IMR-90 (cell line): Measurements from ENCODE around the gene FER1L5. TPM values are rescaled to one million over a fixed set of nuclear protein-coding genes. Genes with fewer than 3 reads are reported as not detected.

ENCODE experiments used
- ATAC-seq: fragments of 200-7000 bp; cut with Tn5 transposase; 2 replicates; pipeline ENCODE4 v1.9.1; 2020; ENCODE audit warnings: low read depth, mild to moderate bottlenecking, moderate library complexity
- BruUV-seq: library from RNA; stranded (reverse); fragments of 400-500 nt; replicated peaks from 2 replicates; lab custom pipeline; 2021; lab: Mats Ljungman, UMichigan
- CTCF ChIA-PET: fragments of 300-600 bp; formaldehyde crosslinking; extraction: SDS; loops from one replicate; lab custom pipeline; 2021; ENCODE audit warnings: antibody characterized with exemption; lab: Yijun Ruan, JAX
- POLR2A ChIA-PET: fragments of 300-600 bp; sonication (Branson Sonifier 250); formaldehyde crosslinking; loops from one replicate; lab custom pipeline; 2022; ENCODE audit warnings: antibody characterized with exemption; ENCODE audit not compliant: unreplicated experiment; lab: Charles Lee
- DNase-seq: peaks from one replicate; pipeline ENCODE4 v3.0.0; 2013
- H2AFZ ChIP-seq: replicated peaks from 2 replicates; pipeline ENCODE3; 2013; ENCODE audit warnings: low read length, mild to moderate bottlenecking; ENCODE audit not compliant: poor library complexity
- H2AK5ac ChIP-seq: 2 replicates; pipeline ENCODE4 v1.6.1; 2013; ENCODE audit warnings: low read depth, low read length, inconsistent platforms
- H2AK9ac ChIP-seq: replicated peaks from 2 replicates; pipeline ENCODE3; 2013; ENCODE audit warnings: mild to moderate bottlenecking, low read depth, low read length, moderate library complexity; ENCODE audit not compliant: poor library complexity
- H2BK120ac ChIP-seq: 2 replicates; pipeline ENCODE4 v1.6.1; 2013; ENCODE audit warnings: low read depth, low read length, inconsistent platforms
- H2BK15ac ChIP-seq: 3 replicates; pipeline ENCODE4 v1.6.1; 2013; ENCODE audit warnings: low read depth, low read length, inconsistent platforms
- H2BK20ac ChIP-seq: 2 replicates; pipeline ENCODE4 v1.6.1; 2013; ENCODE audit warnings: low read depth, mild to moderate bottlenecking, inconsistent platforms, low read length, moderate library complexity
- H2BK5ac ChIP-seq: 2 replicates; pipeline ENCODE4 v1.6.1; 2013; ENCODE audit warnings: mild to moderate bottlenecking, low read depth, low read length, inconsistent platforms; ENCODE audit not compliant: poor library complexity, severe bottlenecking
- H3K14ac ChIP-seq: replicated peaks from 2 replicates; pipeline ENCODE4 v1.6.1; 2013; ENCODE audit warnings: low read depth, low read length, inconsistent platforms
- H3K18ac ChIP-seq: 2 replicates; pipeline ENCODE4 v1.6.1; 2013; ENCODE audit warnings: low read depth, low read length, control low read depth
- H3K23ac ChIP-seq: 2 replicates; pipeline ENCODE4 v1.6.1; 2013; ENCODE audit warnings: low read depth, low read length, inconsistent platforms
- H3K27ac ChIP-seq: 2 replicates; pipeline ENCODE4 v1.5.1; 2013; ENCODE audit warnings: mild to moderate bottlenecking, control low read depth, low read length; ENCODE audit not compliant: insufficient read depth
- H3K27me3 ChIP-seq: 2 replicates; pipeline ENCODE4 v1.6.1; 2013; ENCODE audit warnings: low read length; ENCODE audit not compliant: control insufficient read depth, insufficient read depth
- H3K36me3 ChIP-seq: 2 replicates; pipeline ENCODE4 v1.6.1; 2013; ENCODE audit warnings: low read length, mixed read lengths; ENCODE audit not compliant: control insufficient read depth, insufficient read depth
- H3K4ac ChIP-seq: 2 replicates; pipeline ENCODE4 v1.6.1; 2013; ENCODE audit warnings: low read depth, low read length, inconsistent platforms
- H3K4me1 ChIP-seq: 2 replicates; pipeline ENCODE4 v1.6.1; 2013; ENCODE audit warnings: low read length, mixed read lengths; ENCODE audit not compliant: control insufficient read depth, insufficient read depth
- H3K4me2 ChIP-seq: 2 replicates; pipeline ENCODE4 v1.6.1; 2013; ENCODE audit warnings: low read depth, mild to moderate bottlenecking, control low read depth, low read length, moderate library complexity
- H3K4me3 ChIP-seq: 2 replicates; pipeline ENCODE4 v1.5.1; 2013; ENCODE audit warnings: low read depth, mild to moderate bottlenecking, control low read depth, low read length, moderate library complexity; ENCODE audit not compliant: insufficient read depth
- H3K56ac ChIP-seq: 2 replicates; pipeline ENCODE4 v1.6.1; 2013; ENCODE audit warnings: low read length, inconsistent platforms; ENCODE audit not compliant: insufficient read depth; ENCODE audit errors: extremely low read depth
- H3K79me1 ChIP-seq, 2 experiments: 2 replicates each; pipeline ENCODE4 v1.6.1; 2013; ENCODE audit warnings: low read length in 2 of 2, inconsistent platforms in 1 of 2, low read depth in 1 of 2
- H3K9ac ChIP-seq: 2 replicates; pipeline ENCODE4 v1.6.1; 2013; ENCODE audit warnings: low read depth, low read length, control low read depth
- H3K9me1 ChIP-seq: 2 replicates; pipeline ENCODE4 v1.6.1; 2013; ENCODE audit warnings: low read length, inconsistent platforms; ENCODE audit not compliant: insufficient read depth
- H3K9me3 ChIP-seq: 2 replicates; pipeline ENCODE4 v1.6.1; 2013; ENCODE audit warnings: low read length; ENCODE audit not compliant: control insufficient read depth, insufficient read depth
- H4K20me1 ChIP-seq: 2 replicates; pipeline ENCODE4 v1.6.1; 2013; ENCODE audit warnings: low read length, inconsistent platforms; ENCODE audit not compliant: insufficient read depth
- H4K5ac ChIP-seq: 2 replicates; pipeline ENCODE4 v1.6.1; 2013; ENCODE audit warnings: mild to moderate bottlenecking, low read depth, low read length, control low read depth
- H4K8ac ChIP-seq, 2 experiments: 2 replicates each; pipeline ENCODE4 v1.6.1; 2013; ENCODE audit warnings: low read depth in 2 of 2, low read length in 2 of 2, control low read depth in 1 of 2, inconsistent platforms in 1 of 2
- H4K91ac ChIP-seq: 2 replicates; pipeline ENCODE4 v1.6.1; 2013; ENCODE audit warnings: low read depth, low read length, inconsistent platforms; ENCODE audit not compliant: insufficient read depth
- BHLHE40 ChIP-seq: fragments of 150-350 bp; IDR thresholded peaks from 2 replicates; pipeline ENCODE4 v1.6.1; 2016; ENCODE audit warnings: mild to moderate bottlenecking, low read depth, low read length
- CEBPB ChIP-seq: IDR thresholded peaks from 2 replicates; pipeline ENCODE4 v1.6.1; 2012; ENCODE audit warnings: low read depth, low read length, improper control_type of control experiment
- CHD1 ChIP-seq: IDR thresholded peaks from 2 replicates; pipeline ENCODE4 v1.6.1; 2012; ENCODE audit warnings: low read depth, low read length, improper control_type of control experiment
- CTCF ChIP-seq: conservative IDR thresholded peaks from 2 replicates; pipeline ENCODE4 v1.5.1; 2012; ENCODE audit warnings: mild to moderate bottlenecking, low read depth, low read length, improper control_type of control experiment
- ELK1 ChIP-seq: fragments of 150-350 bp; IDR thresholded peaks from 2 replicates; pipeline ENCODE4 v1.6.1; 2016; ENCODE audit warnings: low read depth, mild to moderate bottlenecking, low read length, moderate library complexity, borderline replicate concordance
- FOS ChIP-seq: fragments of 150-350 bp; IDR thresholded peaks from 2 replicates; pipeline ENCODE4 v1.6.1; 2016; ENCODE audit warnings: low read depth, low read length
- MAFK ChIP-seq: IDR thresholded peaks from 2 replicates; pipeline ENCODE4 v1.6.1; 2012; ENCODE audit warnings: low read depth, low read length, improper control_type of control experiment
- MAZ ChIP-seq: IDR thresholded peaks from 2 replicates; pipeline ENCODE4 v1.6.1; 2012; ENCODE audit warnings: low read depth, mild to moderate bottlenecking, low read length, improper control_type of control experiment, moderate library complexity, borderline replicate concordance
- NFE2L2 ChIP-seq: fragments of 150-350 bp; IDR thresholded peaks from 2 replicates; pipeline ENCODE4 v1.6.1; 2016; ENCODE audit warnings: low read depth, mild to moderate bottlenecking, low read length
- POLR2A ChIP-seq: IDR thresholded peaks from 2 replicates; pipeline ENCODE4 v1.6.1; 2012; ENCODE audit warnings: mild to moderate bottlenecking, low read depth, low read length
- RAD21 ChIP-seq: IDR thresholded peaks from 2 replicates; pipeline ENCODE4 v1.6.1; 2012; ENCODE audit warnings: low read length, improper control_type of control experiment
- RCOR1 ChIP-seq: IDR thresholded peaks from 2 replicates; pipeline ENCODE4 v1.6.1; 2012; ENCODE audit warnings: mild to moderate bottlenecking, low read length, improper control_type of control experiment; ENCODE audit not compliant: insufficient replicate concordance
- RFX5 ChIP-seq: IDR thresholded peaks from 2 replicates; pipeline ENCODE4 v1.8.0; 2012; ENCODE audit warnings: low read depth, mild to moderate bottlenecking, low read length, moderate library complexity
- USF2 ChIP-seq: fragments of 150-350 bp; IDR thresholded peaks from 2 replicates; pipeline ENCODE4 v1.6.1; 2017; ENCODE audit warnings: mild to moderate bottlenecking, antibody characterized with exemption, low read length, low read depth
- WGBS, 2 experiments: methylation state at CpG; one replicate each; pipeline versions ENCODE4 v1.1.5 to v1.1.7; 2013; ENCODE audit warnings: missing lambda C conversion rate in 2 of 2; ENCODE audit not compliant: insufficient read length in 1 of 2; ENCODE audit errors: extremely low coverage in 2 of 2; 5-methylcytosine and 5-hydroxymethylcytosine counted together
- dilution Hi-C: fragments of 300-500 bp; cut with HindIII; formaldehyde crosslinking; loops from one replicate; pipeline ENCODE4 v1.14.3; 2018; ENCODE audit warnings: low sequenced_read_pairs; ENCODE audit not compliant: unreplicated experiment
- in situ Hi-C: fragments of 300-500 bp; cut with MboI; formaldehyde crosslinking; loops from 3 replicates; pipeline ENCODE4 v1.14.3; 2019; ENCODE audit warnings: low sequenced_read_pairs, inconsistent platforms, mixed read lengths
- intact Hi-C: fragments of 100-400 bp; cut with micrococcal nuclease; formaldehyde crosslinking; loops from 2 replicates; pipeline ENCODE4 v1.10.0; 2022
- polyA plus RNA-seq, 3 experiments: library from polyadenylated mRNA; depleted of rRNA; stranded (reverse); fragments of >200 nt; gene quantifications; 2 replicates each; pipeline ENCODE4 v1.2.3, GENCODE V29; 2012; ENCODE audit warnings: low replicate concordance in 1 of 3
- total RNA-seq: library from RNA; depleted of rRNA; stranded (reverse); fragments of >200 nt; gene quantifications from 2 replicates; pipeline ENCODE4 v1.2.3, GENCODE V29; 2012

Gene FER1L5
- total and polyA plus RNA-seq, 2 of the 4 experiments (the other 2 are of a cell fraction) = 0.15 to 0.36 TPM

- H3K9ac ChIP-seq = no peak overlapping the region
- H3K36me3 ChIP-seq = peaks cover 20% of the 10 kb centered on the region
- no peak overlapping the region for H2BK120ac ChIP-seq
- H3K14ac ChIP-seq = no peak overlapping the region
- H2BK5ac ChIP-seq = peak overlapping the region; percentile 12
- no peaks in the 10 kb centered on the region for H3K27me3 ChIP-seq
- no peak overlapping the region for H3K18ac ChIP-seq
- ATAC-seq = peak; percentile 79
- H3K23ac ChIP-seq = no peak overlapping the region
- H3K4ac ChIP-seq = no peak overlapping the region
- no peak overlapping the region for H3K56ac ChIP-seq
- H2AK5ac ChIP-seq = no peak overlapping the region
- H2BK15ac ChIP-seq = no peak overlapping the region
- dilution Hi-C loops (no loop called here), intact Hi-C loops (no loop called here), in situ Hi-C loops (no loop called here)
- H3K79me1 ChIP-seq = peaks cover 34 to 65% of the 10 kb centered on the region in 2 experiments
- H2AFZ ChIP-seq = no peak overlapping the region
- TF ChIP-seq POLR2A (no peak), CHD1 (no peak), RFX5 (no peak), MAZ (no peak), MAFK (no peak), BHLHE40 (no peak; the same call in 1 of the 2 replicates), RAD21 (no peak), RCOR1 (no peak), CTCF (no peak), FOS (peak; percentile 49), USF2 (no peak), ELK1 (no peak), NFE2L2 (no peak), CEBPB (peak; percentile 81)
- BruUV-seq = no TSS peak
- H2BK20ac ChIP-seq = no peak overlapping the region
- no CpG with 5 or more reads among the region's 4 CpGs for WGBS, 2 experiments
- no peak overlapping the region for H4K91ac ChIP-seq
- H2AK9ac ChIP-seq = no peak overlapping the region
- peaks cover 9% of the 10 kb centered on the region for H3K9me1 ChIP-seq
- H4K20me1 ChIP-seq = peaks cover 15% of the 10 kb centered on the region; the same call in 1 of the 2 replicates
- H3K4me3 ChIP-seq = no peak overlapping the region
- CTCF ChIA-PET = interaction anchor here (0.5 kb wide), 1 partner anchor 133 kb away, joined by 5 read pairs; no protein-coding TSS in a partner anchor
- H3K4me1 ChIP-seq = peaks cover 7% of the 10 kb centered on the region
- H3K4me2 ChIP-seq = no peak overlapping the region
- H4K8ac ChIP-seq = no peak overlapping the region
- POLR2A ChIA-PET = no interaction called here
- no peak overlapping the region for H4K5ac ChIP-seq
- no peaks in the 10 kb centered on the region for H3K9me3 ChIP-seq
- H3K27ac ChIP-seq = no peak overlapping the region
- peak; percentile 91 for DNase-seq
Measured at GRCh38 chr2:96631804-96632435, 10.6 kb upstream of the FER1L5 start.
